ENCODE data around the gene PTGR2.

DNA sequence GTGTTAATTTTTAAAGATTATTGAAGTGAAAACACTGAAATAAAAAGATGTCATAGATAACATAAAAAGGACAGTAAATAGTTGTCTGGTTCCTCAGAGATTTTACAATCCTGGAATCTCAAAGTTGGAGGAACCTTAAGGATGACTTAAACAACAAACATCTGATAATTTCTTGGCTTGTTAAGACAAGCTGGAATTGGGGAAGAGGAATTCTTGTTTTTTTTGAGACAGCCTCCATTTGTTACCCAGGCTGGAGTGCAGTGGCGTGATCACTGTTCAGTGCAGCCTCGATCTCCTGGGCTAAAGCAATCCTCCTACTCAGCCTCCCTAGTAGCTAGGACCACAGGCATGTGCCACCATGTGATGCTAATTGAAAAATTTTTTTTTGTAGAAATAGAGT is 37.3 kb downstream of the PTGR2 start:
- no peak for TF ChIP-seq CEBPB (IDR thresholded peaks at IDR 0.05; ENCODE audit: low read depth, low read length)
- TF ChIP-seq CHD2 (IDR thresholded peaks at IDR 0.05; ENCODE audit: low read length): no peak
- no peak for TF ChIP-seq CTCF (IDR thresholded peaks at IDR 0.05; ENCODE audit: control extremely low read depth in 1 of 3, insufficient read depth in 1 of 3, low read depth in 1 of 3, low read length in 3 of 3)
- no peak for TF ChIP-seq TAF1 (IDR thresholded peaks at IDR 0.05; ENCODE audit: low read depth, low read length)
- no peak for TF ChIP-seq EP300 (IDR thresholded peaks at IDR 0.05; ENCODE audit: borderline replicate concordance in 1 of 2, low read depth in 2 of 2, low read length in 2 of 2)
- TF ChIP-seq TEAD4 (IDR thresholded peaks at IDR 0.05; ENCODE audit: low read depth, low read length): no peak
- no peak for TF ChIP-seq POLR2A (IDR thresholded peaks at IDR 0.05; ENCODE audit: control extremely low read depth in 1 of 2, low read depth in 2 of 2, low read length in 2 of 2)
- TF ChIP-seq KDM1A (IDR thresholded peaks at IDR 0.05; ENCODE audit: borderline replicate concordance, low read length): no peak
- TF ChIP-seq MAFK (IDR thresholded peaks at IDR 0.05; ENCODE audit: low read depth, low read length): no peak
- no peak for TF ChIP-seq SIN3A (conservative IDR thresholded peaks at IDR 0.05 in 1 of 2, IDR thresholded peaks at IDR 0.05 in 1 of 2; ENCODE audit: low read depth in 1 of 2, low read length in 2 of 2)
- no peak for TF ChIP-seq USF2 (IDR thresholded peaks at IDR 0.05; ENCODE audit: low read length)
